ENCODE measurements around the gene PRKAB1.

- TF ChIP-seq CTCF (IDR thresholded peaks at IDR 0.05), result no peak
- TF ChIP-seq POLR2A (IDR thresholded peaks at IDR 0.05; ENCODE audit: low read length), result no peak
- no peak for TF ChIP-seq RAD21 (conservative IDR thresholded peaks at IDR 0.05 in 1 of 2, IDR thresholded peaks at IDR 0.05 in 1 of 2)
- no peak for TF ChIP-seq SMC3 (IDR thresholded peaks at IDR 0.05)
Measured at GRCh38 chr12:119627019-119627643, 40.8 kb upstream of the PRKAB1 start.

All from A549 (cell line).